ENCODE measurements around the gene CAMTA1.

GRCh38 chr1:7172804-7173203, 387.6 kb downstream of the CAMTA1 start:
- no peak for TF ChIP-seq ZNF423 (tag by site-specific recombination; IDR thresholded peaks at IDR 0.05)
- no peak for TF ChIP-seq ZNF513 (tag by site-specific recombination; IDR thresholded peaks at IDR 0.05)

Data from HEK293 (cell line).